Activated CD4-positive, alpha-beta T cell treated with anti-CD3 and anti-CD28 coated beads for 4 hours (primary cell): ENCODE measurements around the gene RAB1A.
"Not testable (repeated sequence)": the region's sequence is repeated elsewhere in the genome, so short reads cannot be mapped to it uniquely, and the experiment has no call there.

ENCODE experiments used
- DNase-seq, 2 donors: peaks; one replicate each; pipeline ENCODE4 v3.0.0-alpha.2; 2020

RAB1A gene

DNA sequence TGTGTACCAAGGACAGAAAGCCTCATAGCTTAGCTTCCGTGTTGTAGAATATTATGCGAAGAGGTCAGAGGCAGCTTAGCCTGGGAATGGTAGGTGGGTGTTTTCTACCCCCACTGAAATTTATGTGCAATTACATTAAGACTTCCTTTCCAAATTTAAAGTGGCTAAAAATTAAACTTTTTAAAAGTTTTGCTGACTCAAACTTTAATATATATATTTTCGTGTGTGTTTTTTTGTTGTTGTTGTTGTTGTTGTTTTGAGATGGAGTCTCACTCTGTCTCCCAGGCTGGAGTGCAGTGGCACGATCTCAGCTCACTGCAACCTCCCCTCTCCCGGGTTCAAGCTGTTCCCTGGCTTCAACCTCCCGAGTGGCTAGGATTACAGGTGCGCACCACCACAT, 4.3 kb upstream of the RAB1A start:
- no peak for DNase-seq

DNA sequence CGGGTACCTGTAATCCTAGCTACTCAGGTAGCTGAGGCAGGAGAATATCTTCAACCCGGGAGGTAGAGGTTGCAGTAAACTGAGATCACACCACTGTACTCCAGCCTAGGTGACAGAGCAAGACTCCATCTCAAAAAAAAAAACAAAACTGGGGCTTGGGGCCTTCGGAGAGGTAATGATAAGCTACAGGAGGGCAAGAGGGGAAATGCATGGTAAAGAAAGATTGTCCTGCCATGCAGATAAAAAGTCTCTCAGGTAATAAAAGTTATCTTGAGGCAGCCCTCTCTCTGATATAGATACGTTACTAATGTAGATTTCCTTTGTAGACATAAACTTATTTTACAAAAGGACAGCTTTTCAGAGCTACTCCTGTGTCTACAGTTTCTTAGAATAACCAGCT, 3.7 kb upstream of the RAB1A start:
- no peak for DNase-seq

DNA sequence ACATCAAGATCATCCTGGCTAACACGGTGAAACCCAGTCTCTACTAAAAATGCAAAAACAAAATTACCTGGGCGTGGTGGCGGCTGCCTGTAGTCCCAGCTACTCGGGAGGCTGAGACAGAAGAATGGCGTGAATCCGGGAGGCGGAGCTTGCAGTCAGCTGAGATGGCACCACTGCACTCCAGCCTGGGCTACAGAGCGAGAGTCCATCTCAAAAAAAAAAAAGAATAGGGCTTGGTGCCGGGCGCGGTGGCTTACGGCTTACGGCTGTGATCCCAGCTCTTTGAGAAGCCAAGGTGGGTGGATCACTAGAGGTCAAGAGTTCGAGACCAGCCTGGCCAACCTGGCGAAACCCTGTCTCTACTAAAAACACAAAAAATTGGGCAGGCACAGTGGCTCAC, 3.0 kb upstream of the RAB1A start:
- DNase-seq: not testable (repeated sequence)

DNA sequence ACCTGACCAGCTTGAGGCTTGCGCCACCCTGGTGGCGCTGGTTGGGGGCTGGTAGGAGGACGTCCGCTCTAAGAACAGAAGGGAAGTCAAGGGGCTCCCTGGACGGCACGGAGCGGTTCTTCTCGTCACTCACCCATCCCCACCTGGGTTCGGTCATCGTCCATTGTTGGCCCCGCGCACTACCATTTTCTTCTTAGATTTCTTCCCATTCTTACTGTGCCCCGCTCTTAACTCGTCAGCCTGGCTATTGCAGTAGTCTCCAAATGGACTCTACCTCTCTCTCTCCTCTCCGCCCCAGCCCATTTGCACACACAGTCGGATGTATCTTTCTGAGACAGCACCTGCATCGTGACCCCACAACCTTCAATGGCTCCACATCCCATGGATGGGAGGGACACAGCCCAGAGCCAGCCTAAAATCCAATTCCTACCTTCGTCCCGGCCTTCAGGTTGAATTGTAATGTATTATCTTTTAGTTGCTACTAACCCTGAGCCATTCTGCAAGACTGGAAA, 814 bp upstream of the RAB1A start:
- DNase-seq: no peak

DNA sequence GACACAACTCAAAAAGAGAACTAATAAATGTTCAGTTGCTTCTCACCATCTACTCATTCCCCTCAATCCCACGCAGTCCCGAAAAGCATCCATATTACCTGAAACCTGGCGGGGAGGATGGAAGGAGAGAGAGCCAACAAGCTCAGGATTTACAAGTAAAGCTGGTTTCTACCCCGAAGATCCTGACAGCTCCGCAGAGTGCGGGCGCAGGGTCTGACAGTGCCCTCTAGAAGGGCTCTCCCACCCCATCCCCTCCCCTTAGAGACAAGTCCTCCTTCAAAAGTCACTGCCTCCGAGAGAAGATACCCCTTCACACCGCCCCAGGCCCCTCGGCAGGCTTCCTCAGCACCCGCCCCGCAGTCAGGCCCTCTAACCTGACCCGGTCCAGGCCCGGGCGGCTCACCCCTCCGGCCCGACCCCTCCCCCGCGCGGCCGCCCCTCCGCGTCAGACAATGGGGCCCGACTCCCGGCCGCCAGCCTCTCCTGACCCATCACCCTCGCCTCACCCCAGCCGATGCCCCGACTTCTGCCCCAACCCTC, 550 bp downstream of the RAB1A start:
- peak; percentile 16 to 40 for DNase-seq

DNA sequence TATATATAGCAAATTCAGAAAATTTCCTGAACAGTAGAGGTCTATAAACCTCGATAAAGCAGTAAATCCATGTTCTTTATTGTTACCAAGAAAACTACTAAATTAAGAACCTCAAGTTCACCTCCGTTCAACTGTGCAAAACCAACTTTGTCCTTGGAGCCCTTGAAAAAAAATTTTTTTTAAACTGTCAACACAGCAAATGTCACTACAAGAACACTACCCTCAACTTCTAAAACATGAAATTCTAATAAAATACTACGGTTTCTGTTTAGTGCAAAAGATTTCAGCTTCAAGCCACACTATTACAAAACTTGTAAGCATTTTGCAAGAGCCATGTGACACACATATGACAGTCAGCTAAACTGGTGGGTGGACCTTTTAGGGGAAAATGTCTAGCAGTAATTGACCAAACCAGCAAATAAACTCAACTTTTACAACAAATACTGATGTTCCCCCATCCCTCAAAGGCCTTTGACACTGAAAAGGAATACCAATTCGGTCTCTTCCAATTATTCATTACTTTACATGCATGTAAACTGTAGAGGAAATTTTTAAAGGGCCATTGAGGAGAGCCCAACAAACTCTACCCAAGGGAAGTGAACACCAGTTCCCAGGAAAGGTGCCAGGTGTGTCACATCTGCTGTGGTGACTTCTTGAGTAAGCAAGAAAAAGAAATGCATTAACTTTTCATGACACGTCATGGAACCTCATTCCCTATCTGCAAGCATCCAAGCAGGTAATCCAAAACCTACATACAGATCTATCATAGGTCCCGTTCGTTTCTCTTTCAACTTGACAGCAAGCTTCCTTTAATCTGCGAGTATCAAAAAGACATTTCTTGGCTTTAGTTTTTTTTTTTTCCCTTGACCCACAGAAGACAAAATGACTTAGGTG, 1.4 kb downstream of the RAB1A start:
- DNase-seq: peak in 1 of 2 donors; percentile 7

DNA sequence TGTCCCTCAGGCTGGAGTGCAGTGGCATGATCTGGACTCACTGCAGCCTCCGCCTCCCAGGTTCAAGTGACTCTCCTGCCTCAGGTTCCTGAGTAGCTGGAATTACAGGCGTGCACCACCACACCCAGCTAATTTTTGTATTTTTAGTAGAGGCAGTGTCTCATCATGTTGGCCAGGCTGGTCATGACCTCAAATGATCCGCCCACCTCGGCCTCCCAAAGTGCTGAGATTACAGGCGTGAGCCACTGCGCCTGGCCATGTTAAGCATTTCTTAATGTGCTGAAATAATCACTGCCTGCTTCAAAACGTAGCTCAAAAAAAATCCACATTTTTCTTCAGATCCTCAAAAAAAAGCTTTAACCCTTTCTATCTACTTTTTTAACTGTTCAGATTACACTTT, 4.4 kb downstream of the RAB1A start:
- not testable (repeated sequence) for DNase-seq

DNA sequence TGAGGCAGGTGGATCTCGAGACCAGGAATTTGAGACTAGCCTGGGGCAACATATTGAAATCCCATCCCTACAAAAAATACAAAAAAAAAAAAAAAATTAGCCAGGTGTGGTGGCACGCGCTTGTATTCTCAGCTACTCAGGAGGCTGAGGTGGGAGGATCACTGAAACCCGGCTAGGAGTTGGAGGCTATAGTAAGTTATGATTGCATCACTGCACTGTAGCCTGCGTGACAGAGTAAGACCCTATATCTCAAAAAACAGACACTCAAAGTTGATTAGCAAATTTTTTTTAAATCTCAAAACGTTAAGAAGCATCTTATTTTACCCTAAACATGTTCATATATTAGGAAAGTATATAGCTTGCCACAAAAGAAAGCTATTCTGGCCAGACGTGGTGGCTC, 7.6 kb downstream of the RAB1A start:
- no peak for DNase-seq

DNA sequence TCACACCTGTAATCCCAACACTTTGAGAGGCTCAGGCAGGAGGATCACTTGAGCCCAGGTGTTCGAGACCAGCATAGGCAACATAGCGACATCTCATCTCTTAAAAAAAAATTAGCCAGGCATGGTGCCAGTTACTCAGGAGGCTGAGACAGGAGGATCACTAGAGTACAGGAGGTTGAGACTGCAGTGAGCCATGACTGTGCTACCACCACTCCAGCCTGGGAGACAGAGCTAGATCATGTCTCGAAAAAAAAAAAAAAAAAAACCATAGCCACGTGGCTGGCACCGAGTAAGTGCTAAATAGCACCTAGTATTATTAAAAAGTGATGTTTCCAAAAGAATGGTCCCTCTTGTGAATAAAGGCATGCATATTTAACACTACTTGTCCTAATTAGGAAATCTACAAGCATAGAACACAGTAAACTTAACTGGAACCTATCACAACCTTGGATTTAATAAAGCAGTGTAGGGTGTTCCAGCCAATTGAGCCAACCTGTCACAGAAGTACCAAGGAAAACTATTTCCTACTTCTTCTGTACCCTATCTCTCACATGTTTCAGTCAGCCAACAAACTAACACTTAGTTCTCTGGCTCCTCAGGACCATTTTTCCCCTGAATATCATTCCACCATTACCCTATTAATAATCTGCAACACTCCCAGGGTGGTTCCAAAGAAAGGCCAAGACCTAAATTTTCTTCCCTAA, 8.8 kb downstream of the RAB1A start:
- DNase-seq: no peak

DNA sequence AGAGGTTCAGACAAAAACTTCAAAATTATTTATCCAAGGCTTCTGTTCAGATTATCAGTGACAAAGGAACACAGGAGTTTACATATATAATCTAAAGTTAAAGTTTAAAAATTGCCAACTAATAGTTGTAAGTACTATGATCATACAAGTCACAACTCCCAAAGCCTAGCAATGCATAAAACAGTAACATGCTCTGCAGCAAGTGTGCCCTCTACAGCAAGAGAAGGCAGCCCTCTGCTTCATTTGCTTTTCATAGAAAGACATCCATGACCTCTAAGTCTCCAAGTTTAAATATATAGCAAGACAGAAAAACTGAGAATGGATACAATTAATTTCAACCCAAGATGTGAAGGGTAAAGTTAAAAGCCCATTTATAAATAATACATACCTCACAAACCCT, 13.3 kb downstream of the RAB1A start:
- DNase-seq: no peak

DNA sequence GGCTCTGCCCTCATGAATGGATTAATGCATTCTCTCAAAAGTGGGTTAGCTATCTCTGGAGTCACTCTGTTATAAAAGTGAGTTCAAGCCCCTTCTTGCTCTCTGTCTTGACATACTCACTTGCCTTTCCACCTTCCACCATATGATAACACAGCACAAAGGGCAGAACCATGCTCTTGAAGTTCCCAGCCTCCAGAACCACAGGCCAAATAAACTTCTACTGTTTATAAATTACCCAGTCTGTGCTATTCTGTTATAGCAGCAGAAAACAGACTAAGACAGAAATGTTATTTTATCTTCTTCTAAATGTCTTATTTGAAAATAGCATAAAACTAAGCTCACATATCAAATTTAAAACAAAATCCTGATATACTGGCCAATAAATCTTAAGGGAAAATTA, 15.0 kb downstream of the RAB1A start:
- DNase-seq: no peak

DNA sequence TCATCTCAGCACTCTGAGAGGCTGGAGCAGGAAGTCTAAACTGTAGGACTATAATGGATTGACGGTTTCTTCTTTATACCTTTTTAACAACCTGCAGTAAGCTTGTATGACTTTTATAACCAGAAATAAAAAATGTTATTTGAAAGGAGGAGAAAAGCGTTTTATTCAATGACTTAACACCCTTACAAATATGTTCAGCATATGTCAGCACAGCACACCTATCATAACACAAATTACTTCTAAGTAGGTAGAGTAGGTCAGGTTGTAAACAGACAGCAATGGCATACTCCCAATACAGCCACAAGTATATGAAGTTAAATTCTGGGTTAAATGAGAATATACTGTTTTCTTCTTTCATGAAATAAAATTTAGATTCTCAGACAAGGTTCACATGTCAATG, 16.1 kb downstream of the RAB1A start:
- DNase-seq: no peak

DNA sequence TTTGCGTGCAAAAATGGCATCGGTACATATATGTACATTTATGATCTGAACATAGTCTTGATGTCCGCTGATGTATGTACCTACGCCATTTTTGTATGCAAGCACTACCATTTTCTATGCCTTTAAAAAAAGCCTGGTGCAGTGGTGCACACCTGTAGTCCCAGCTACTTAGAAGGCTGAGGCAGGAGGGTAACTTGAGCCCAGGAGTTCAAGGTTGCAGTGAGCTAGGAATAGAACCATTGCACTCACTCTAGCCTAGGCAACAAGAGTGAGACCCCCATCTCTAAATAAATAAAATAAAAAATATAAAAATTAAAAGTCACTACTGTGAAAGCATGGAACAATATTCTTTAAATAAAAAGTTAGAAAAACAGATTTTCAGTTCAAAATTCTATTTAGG, 16.7 kb downstream of the RAB1A start:
- DNase-seq: no peak

DNA sequence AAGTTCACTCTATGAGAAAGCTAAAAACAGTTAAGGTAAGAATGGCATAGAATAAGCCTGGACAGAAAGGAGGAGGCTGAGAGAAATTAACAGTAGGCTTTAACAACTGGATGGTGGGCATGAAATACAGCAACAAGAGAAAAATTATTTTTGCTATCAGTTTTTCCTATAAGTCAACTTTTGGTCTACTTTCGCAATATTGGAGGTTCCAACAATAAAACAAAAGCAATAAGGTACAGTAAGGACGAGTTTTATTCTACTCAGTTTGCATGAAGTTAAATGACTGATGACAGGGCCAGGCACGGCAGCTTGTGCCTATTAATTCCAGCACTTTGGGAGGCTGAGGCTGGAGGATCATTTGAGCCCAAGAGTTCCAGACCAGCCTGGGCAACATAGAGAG, 17.3 kb downstream of the RAB1A start:
- DNase-seq: no peak

DNA sequence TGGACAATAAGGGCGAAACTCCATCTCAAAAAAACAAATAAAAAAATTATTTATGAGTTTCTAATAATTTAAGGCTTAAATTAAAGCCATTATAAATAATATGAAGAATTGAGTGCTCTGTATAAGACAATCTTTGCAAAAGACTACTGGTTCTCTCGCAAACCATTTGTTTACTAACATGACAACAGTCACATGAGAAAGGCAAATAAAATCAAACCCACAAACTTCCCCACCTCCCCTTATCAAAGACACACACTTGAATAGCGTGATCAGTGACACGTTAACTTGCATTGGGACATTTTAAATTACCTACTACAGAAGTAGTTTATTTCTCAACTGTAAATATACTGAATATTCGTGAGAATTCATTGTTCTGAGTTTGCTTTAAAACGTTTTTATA, 21.1 kb downstream of the RAB1A start:
- no peak for DNase-seq

DNA sequence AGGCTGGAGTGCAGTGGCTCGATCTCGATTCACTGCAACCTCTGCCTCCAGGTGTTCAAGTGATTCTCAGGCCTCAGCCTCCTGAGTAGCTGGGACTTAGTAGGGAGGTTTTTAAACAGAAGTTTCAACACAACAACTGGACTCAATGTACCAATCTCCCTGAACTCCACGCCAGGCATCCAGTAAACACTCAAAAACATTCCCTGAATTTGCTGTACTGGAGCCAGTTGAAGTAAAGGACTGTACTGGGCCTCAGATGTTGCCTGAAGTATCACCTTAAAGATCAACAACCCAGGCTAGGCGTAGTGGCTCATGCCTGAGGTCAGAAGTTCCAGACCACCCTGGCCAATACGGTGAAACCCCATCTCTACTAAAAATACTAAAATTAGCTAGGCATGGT, 22.4 kb downstream of the RAB1A start:
- no peak for DNase-seq

DNA sequence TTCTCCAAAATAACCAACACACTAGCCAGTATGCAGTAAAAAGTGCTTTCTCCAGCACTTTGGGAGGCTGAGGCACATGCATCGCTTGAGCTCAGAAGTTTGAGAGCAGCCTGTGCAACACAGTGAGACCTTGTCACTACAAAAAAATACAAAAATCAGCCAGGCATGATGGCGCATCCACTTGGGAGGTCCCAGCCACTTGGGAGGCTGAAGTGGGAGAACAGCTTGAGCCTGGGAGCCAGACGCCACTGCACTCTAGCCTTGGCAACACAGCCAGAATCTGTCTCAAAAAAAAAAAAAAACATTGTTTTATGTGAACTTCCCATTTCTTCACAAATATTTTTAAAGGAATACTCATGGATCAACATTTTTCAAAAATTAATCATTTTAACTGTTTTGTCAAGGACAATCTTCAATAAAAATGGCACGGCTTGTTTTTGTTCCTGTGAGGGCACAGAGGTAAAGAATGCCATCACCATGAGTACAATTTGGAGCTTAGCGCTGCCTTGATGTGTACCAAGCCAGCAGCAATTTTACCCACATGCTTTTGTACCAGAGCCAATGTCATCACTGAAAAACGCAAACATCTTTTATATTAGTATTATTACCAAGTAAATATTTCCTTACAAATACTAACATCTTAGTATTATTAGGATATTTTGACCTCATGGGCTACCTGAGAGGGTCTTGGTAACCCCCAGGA, 26.7 kb downstream of the RAB1A start:
- DNase-seq: no peak

DNA sequence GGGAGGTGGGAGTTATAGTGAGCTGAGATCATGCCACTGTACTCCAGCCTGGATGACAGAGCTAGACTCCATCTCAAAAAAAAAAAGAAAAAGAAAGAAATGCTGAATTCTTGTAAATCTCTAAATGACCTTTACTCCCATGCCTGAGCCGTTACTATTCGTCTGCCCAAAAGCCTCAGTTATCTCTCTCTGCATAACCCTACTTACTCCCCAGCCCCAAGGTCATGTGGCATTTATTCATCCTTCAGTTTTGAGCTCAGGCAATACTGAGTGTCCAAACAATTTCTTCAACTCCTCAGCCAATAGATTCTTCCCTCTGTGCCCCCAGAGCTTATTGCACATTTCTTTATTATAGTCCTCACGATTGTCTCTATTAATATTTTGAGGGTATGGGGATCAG, 28.8 kb downstream of the RAB1A start:
- DNase-seq: no peak

DNA sequence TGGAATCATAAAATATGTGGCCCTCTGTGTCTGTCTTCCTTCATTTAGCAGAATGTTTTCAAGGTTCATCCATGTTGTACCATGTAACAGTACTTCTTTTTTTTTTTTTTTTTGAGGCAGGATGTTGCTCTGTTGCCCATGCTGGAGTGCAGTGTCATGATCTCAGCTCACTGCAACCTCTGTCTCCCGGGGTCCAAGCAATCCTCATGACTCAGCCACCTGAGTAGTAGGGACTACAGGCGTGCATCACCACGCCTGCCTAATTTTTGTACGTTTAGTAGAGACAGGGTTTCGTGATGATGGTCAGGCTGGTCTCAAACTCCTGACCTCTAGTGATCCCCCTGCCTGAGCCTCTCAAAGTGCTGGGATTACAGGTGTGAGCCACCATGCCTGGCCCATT, 31.2 kb downstream of the RAB1A start:
- no peak for DNase-seq

DNA sequence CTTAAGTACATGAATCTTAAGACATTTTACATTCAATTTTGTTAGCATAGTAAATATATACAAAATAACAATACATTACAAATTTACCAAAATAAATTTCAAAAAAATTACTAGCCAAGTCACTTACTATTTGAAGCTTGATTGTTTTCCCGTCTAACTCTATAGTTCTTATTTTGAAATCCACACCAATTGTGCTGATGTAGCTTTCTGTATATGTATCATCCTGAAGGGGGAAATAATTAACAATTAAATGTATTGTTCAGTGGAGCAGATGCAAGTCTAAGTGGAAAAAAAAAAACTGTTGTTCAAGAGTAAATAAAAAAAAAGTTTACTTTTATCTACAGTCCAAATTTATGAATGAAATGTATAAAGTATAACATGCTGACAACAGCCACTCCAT, 32.1 kb downstream of the RAB1A start:
- no peak for DNase-seq

DNA sequence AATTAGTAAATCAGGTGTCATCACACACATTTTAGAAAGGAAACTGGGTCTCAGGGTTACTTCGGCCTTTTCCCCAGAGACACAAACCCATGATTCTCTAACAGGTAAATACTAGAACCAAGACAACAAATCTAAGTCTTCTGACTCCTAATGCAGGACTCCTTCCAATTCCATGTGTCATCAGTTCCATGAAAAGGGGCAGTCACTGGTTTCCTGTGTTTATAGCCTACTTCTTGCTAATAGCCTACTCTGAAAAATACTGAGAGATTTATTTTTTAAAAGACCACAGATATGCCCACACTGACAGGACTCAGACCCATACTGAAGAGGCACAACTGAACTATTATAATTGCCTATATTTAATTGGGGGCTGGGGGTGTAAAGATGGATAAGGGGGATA, 33.0 kb downstream of the RAB1A start:
- no peak for DNase-seq

DNA sequence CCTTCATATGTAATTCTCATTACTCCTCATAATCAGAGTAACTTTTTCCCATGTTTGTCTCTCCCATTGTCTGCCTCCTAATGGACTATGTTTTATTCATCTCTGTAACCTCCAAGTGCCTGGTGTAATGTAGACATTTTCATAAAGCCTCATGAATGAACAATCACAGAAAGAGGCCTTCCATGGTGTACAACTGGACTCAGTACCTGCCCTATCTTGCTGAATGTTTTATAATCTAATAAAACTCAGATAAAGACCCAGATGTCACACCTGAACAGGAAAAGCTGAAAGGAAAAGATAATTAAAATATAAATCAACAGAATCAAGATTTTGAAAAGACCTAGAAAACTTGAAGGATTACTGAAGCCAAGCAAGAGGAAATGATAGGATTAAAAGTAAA, 36.7 kb downstream of the RAB1A start:
- DNase-seq: no peak

DNA sequence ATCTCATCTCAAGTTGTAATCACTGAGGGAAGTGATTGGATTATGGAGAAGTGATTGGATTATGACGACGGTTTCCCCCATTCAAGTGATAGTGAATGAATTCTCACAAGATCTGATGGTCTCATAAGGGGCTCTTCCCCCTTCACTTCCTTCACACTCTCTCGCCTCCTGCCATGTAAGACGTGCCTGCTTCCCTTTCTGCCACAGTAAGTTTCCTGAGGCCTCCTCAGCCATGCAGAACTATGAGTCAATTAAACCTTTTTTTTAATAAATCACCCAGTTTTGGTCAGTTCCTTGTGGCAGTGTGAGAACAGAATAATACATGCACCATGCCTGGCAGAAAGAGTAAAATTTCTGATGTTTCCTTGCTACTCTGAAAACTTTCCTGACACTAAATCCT, 37.1 kb downstream of the RAB1A start:
- DNase-seq: no peak
